Adipose tissue (tissue), 3 donors: ENCODE results near the gene CYFIP1. TPM values are rescaled to one million over a fixed set of nuclear protein-coding genes. Genes with fewer than 3 reads are reported as not detected.

Source experiments
- H3K27ac ChIP-seq: one replicate; pipeline ENCODE4 v1.5.1; 2013; ENCODE audit warnings: low read depth, low read length
- WGBS, 3 donors: extraction: QIAGEN DNeasy Blood & Tissue Kit; methylation state at CpG; one replicate each; pipeline ENCODE4 v1.1.7; 2013; 5-methylcytosine and 5-hydroxymethylcytosine counted together
- polyA plus RNA-seq, 3 donors: library from polyadenylated mRNA; stranded (reverse); fragments of 200-250 nt; gene quantifications; one replicate each; pipeline ENCODE4 v1.2.3, GENCODE V29; 2013
- donor health status: healthy with polysubstance abuse.
- donor health status: Bipolar disorder and iron deficiency.
- donor health status: healthy.

Gene CYFIP1
- polyA plus RNA-seq, 3 donors: 26.5 to 52.9 (median 27.3) TPM

GRCh38 chr15:22933641-22934061, 46.5 kb downstream of the CYFIP1 start:
- WGBS, 3 donors: 65 to 83% (median 82%) methylated on average over 9 of the region's 9 CpGs
- no peak overlapping the region for H3K27ac ChIP-seq

GRCh38 chr15:22931784-22932536, 48.2 kb downstream of the CYFIP1 start:
- no peak overlapping the region for H3K27ac ChIP-seq
- 91 to 94% (median 94%) methylated on average over 28 of the region's 28 CpGs for WGBS, 3 donors

- no peak overlapping the region for H3K27ac ChIP-seq
- WGBS, 3 donors: 32 to 74% (median 67%) methylated on average over 10 of the region's 10 CpGs
These were observed 49.2 kb downstream of the CYFIP1 start for GRCh38 chr15:22930782-22931484.

- 93 to 97% (median 97%) methylated on average over 25 of the region's 25 CpGs for WGBS, 3 donors
- no peak overlapping the region for H3K27ac ChIP-seq
These were observed 52.4 kb downstream of the CYFIP1 start for GRCh38 chr15:22927761-22928160.

GRCh38 chr15:22925875-22926274, 54.3 kb downstream of the CYFIP1 start:
- no peak overlapping the region for H3K27ac ChIP-seq
- 93 to 97% (median 93%) methylated on average over 17 of the region's 17 CpGs for WGBS, 3 donors

GRCh38 chr15:22922003-22922402, 58.2 kb downstream of the CYFIP1 start:
- WGBS, 3 donors: 81 to 95% (median 91%) methylated on average over 5 of the region's 5 CpGs
- H3K27ac ChIP-seq: no peak overlapping the region

- 63 to 70% (median 69%) methylated on average over 3 of the region's 3 CpGs for WGBS, 3 donors
- no peak overlapping the region for H3K27ac ChIP-seq
These were observed 61.0 kb downstream of the CYFIP1 start for GRCh38 chr15:22919171-22919570.

GRCh38 chr15:22918596-22919140, 61.5 kb downstream of the CYFIP1 start:
- 95 to 97% (median 96%) methylated on average over 25 of the region's 25 CpGs for WGBS, 3 donors

GRCh38 chr15:22918056-22918455, 62.1 kb downstream of the CYFIP1 start:
- 94 to 95% (median 94%) methylated on average over 9 of the region's 9 CpGs for WGBS, 3 donors
- H3K27ac ChIP-seq: no peak overlapping the region

More at GRCh38 chr15:22918596-22919140, 61.5 kb downstream of the CYFIP1 start:
- H3K27ac ChIP-seq: no peak overlapping the region

GRCh38 chr15:22917556-22917955, 62.6 kb downstream of the CYFIP1 start:
- H3K27ac ChIP-seq: no peak overlapping the region
- 95 to 97% (median 96%) methylated on average over 18 of the region's 18 CpGs for WGBS, 3 donors

GRCh38 chr15:22916606-22917350, 63.4 kb downstream of the CYFIP1 start:
- no peak overlapping the region for H3K27ac ChIP-seq
- 94 to 97% (median 94%) methylated on average over 36 of the region's 36 CpGs for WGBS, 3 donors

- WGBS, 3 donors: 93 to 97% (median 95%) methylated on average over 25 of the region's 25 CpGs
- no peak overlapping the region for H3K27ac ChIP-seq
These were observed 64.2 kb downstream of the CYFIP1 start for GRCh38 chr15:22915866-22916515.

GRCh38 chr15:22913646-22914380, 66.4 kb downstream of the CYFIP1 start:
- WGBS, 3 donors: 91 to 97% (median 96%) methylated on average over 13 of the region's 13 CpGs
- H3K27ac ChIP-seq: no peak overlapping the region

GRCh38 chr15:22912256-22912655, 67.9 kb downstream of the CYFIP1 start:
- 92 to 94% (median 93%) methylated on average over 12 of the region's 12 CpGs for WGBS, 3 donors

GRCh38 chr15:22911306-22911705, 68.9 kb downstream of the CYFIP1 start:
- H3K27ac ChIP-seq: no peak overlapping the region
- 90 to 92% (median 91%) methylated on average over 8 of the region's 8 CpGs for WGBS, 3 donors

More at GRCh38 chr15:22912256-22912655, 67.9 kb downstream of the CYFIP1 start:
- H3K27ac ChIP-seq: no peak overlapping the region

GRCh38 chr15:22908830-22909229, 71.3 kb downstream of the CYFIP1 start:
- WGBS, 3 donors: 88 to 94% (median 91%) methylated on average over 9 of the region's 9 CpGs
- H3K27ac ChIP-seq: no peak overlapping the region

- WGBS, 3 donors: 88 to 99% (median 90%) methylated on average over 16 of the region's 16 CpGs
- no peak overlapping the region for H3K27ac ChIP-seq
These were observed 72.8 kb downstream of the CYFIP1 start for GRCh38 chr15:22907161-22907950.
